HepG2 (cell line): ENCODE results near the gene NPC1.

Source experiments
- EZH2 ChIP-seq: conservative IDR thresholded peaks from 2 replicates; pipeline ENCODE4 v1.6.1; 2012; ENCODE audit warnings: mild to moderate bottlenecking, low read depth, low read length, moderate library complexity
- IKZF4 ChIP-seq: sonication (generic); formaldehyde crosslinking; IDR thresholded peaks from 2 replicates; pipeline ENCODE4 v1.5.1; 2020; ENCODE audit warnings: borderline replicate concordance, mild to moderate bottlenecking, low read depth, missing genetic modification reagents; ENCODE audit errors: not compliant biosample characterization
- KMT2B ChIP-seq: IDR thresholded peaks from 2 replicates; pipeline ENCODE4 v1.6.1; 2016; ENCODE audit warnings: missing genetic modification reagents, missing compliant biosample characterization
- POLR2G ChIP-seq: fragments of 200-400 bp; formaldehyde crosslinking; IDR thresholded peaks from 2 replicates; pipeline ENCODE4 v1.6.1; 2018; ENCODE audit warnings: mild to moderate bottlenecking, low read depth, low read length, moderate library complexity
- TAF15 ChIP-seq: fragments of 200-400 bp; formaldehyde crosslinking; IDR thresholded peaks from one replicate; pipeline ENCODE4 v1.6.1; 2018; ENCODE audit warnings: mild to moderate bottlenecking, low read depth, low read length; ENCODE audit not compliant: poor library complexity, severe bottlenecking
- ZFP1 ChIP-seq: IDR thresholded peaks from 2 replicates; pipeline ENCODE4 v1.6.1; 2016
- TF ChIP-seq, protein P1 (sequence below): sonication (generic); formaldehyde crosslinking; IDR thresholded peaks from 2 replicates; pipeline ENCODE4 v1.5.1; 2020; ENCODE audit warnings: mild to moderate bottlenecking, missing genetic modification reagents, moderate library complexity

DNA sequence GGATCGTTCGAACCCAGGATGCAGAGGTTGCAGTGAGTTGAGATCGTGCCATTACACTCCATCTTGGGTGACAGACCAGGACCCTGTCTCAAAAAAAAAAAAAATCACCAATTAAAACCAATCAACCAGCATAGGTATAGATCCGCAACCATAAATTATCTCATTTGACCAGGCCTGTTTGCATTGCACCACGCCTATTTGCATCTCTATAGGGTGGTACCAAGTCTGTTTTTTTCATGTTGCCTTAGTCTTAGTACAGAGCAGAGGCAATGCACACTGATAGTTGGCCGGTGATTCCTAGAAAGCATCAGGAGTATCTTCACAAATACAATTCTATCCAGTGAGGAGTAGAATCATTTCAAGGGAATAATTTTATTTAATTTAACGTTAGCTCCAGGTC, 9.3 kb upstream of the NPC1 start:
- TF ChIP-seq ZFP1 (CRISPR knock-in tag) = no peak
- TF ChIP-seq, protein P1, sequence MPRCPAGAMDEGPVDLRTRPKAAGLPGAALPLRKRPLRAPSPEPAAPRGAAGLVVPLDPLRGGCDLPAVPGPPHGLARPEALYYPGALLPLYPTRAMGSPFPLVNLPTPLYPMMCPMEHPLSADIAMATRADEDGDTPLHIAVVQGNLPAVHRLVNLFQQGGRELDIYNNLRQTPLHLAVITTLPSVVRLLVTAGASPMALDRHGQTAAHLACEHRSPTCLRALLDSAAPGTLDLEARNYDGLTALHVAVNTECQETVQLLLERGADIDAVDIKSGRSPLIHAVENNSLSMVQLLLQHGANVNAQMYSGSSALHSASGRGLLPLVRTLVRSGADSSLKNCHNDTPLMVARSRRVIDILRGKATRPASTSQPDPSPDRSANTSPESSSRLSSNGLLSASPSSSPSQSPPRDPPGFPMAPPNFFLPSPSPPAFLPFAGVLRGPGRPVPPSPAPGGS (CRISPR knock-in tag) = no peak
- no peak for TF ChIP-seq TAF15
- no peak for TF ChIP-seq POLR2G
- TF ChIP-seq IKZF4 (CRISPR knock-in tag) = no peak
- TF ChIP-seq EZH2 = no peak
- no peak for TF ChIP-seq KMT2B (CRISPR knock-in tag)
